Prostate gland (tissue), 2 donors: ENCODE results near the gene ZNF732.

Experiments used
- CTCF ChIP-seq, 4 experiments: fragments of 200-600 bp in 2 of 4; fragments of 450-650 bp in 2 of 4; sonication (generic) in 2 of 4; IDR thresholded peaks; 1 replicate in 3 of 4; 2 replicates in 1 of 4; pipeline ENCODE4 v1.5.1; 2016 to 2019; ENCODE audit warnings: antibody characterized with exemption in 4 of 4, mild to moderate bottlenecking in 2 of 4, moderate library complexity in 2 of 4
- POLR2AphosphoS5 ChIP-seq: sonication (generic); formaldehyde crosslinking; IDR thresholded peaks from one replicate; pipeline ENCODE4 v1.6.1; 2017; ENCODE audit warnings: antibody characterized with exemption

- TF ChIP-seq CTCF (IDR thresholded peaks at IDR 0.05) (no peak), POLR2AphosphoS5 (no peak)
These were observed 10.5 kb downstream of the ZNF732 start for GRCh38 chr4:294732-295131.
